ENCODE results near the gene KRTCAP2. TPM values are rescaled to one million over a fixed set of nuclear protein-coding genes. Genes with fewer than 3 reads are reported as not detected.
A peak's percentile ranks its signal among the peaks of the same experiment; 100 is the strongest.

Gene KRTCAP2
- total and polyA plus RNA-seq, 10 of the 15 experiments (the other 5 are each of a cell fraction or from before 2014, with no cell fraction given), result 61.3 to 238 (median 141) TPM

- TF ChIP-seq ZNF687 (IDR thresholded peaks at IDR 0.05) (no peak), MEF2A (IDR thresholded peaks at IDR 0.05; ENCODE audit: insufficient read depth, low read depth, low read length) (no peak), SUPT20H (IDR thresholded peaks at IDR 0.05; ENCODE audit: borderline replicate concordance, control insufficient read depth, low read depth, low read length) (no peak), ZNF274 (IDR thresholded peaks at IDR 0.05; ENCODE audit: insufficient read depth, insufficient read length) (no peak)
These were observed 52.9 kb downstream of the KRTCAP2 start (continued) for GRCh38 chr1:155120253-155120652.

MicroRNA genes within 50 kb of the gene (microRNA counts, 767-probe panel; counts per million panel counts)
- 1,585 counts per million, percentile 60 among the panel's probes with 10 or more counts for microRNA hsa-miR-92b-3p

Small RNA genes within 50 kb of the gene (small RNA-seq; reads per million reads assigned to genes)
- gene HMGN2P18 (not detected), gene RF00019 (not detected)

Other genes with a start within 250 kb of the KRTCAP2 start
Only the 7 nearest of the 26 such genes appear.
- 0.05 TPM in 1 of 2 replicates, not detected in the other for gene EFNA1, start 45.4 kb downstream of the KRTCAP2 start, total RNA-seq (2014; rRNA removed)
- not detected in 2 replicates for gene EFNA1, start 45.4 kb downstream of the KRTCAP2 start, total RNA-seq (2014; rRNA removed; fragmentation: Illumina TruSeq; extraction: Trizol)
- gene EFNA1, start 45.4 kb downstream of the KRTCAP2 start, total RNA-seq (2021), result 0.28 TPM in 1 of 2 replicates, not detected in the other
- 4.6 and 7.5 TPM in 2 replicates for gene EFNA1, start 45.4 kb downstream of the KRTCAP2 start, polyA plus RNA-seq (2011; rRNA removed)
- 0.13 TPM in 1 of 2 replicates, not detected in the other for gene EFNA1, start 45.4 kb downstream of the KRTCAP2 start, polyA plus RNA-seq (2014; fragmentation: Illumina TruSeq; extraction: Trizol)
- gene EFNA1, start 45.4 kb downstream of the KRTCAP2 start, polyA plus RNA-seq (2014; fragmentation: Nextera tagmentation; extraction: Ambion mirVana), result under 1 TPM in 1 of 2 experiments, not detected in 1; 0.19 TPM
- not detected in 2 replicates for gene EFNA1, start 45.4 kb downstream of the KRTCAP2 start, polyA plus RNA-seq (2014; rRNA removed)
- under 1 TPM; 0.13 to 0.44 TPM for gene EFNA1, start 45.4 kb downstream of the KRTCAP2 start, polyA plus RNA-seq (2016; fragmentation: Nextera tagmentation; extraction: Ambion mirVana)
- gene SLC50A1, start 37.5 kb downstream of the KRTCAP2 start, total RNA-seq (2014; rRNA removed), result 46.9 and 52.3 TPM in 2 replicates
- 44.0 and 50.2 TPM in 2 replicates for gene SLC50A1, start 37.5 kb downstream of the KRTCAP2 start, total RNA-seq (2014; rRNA removed; fragmentation: Illumina TruSeq; extraction: Trizol)
- gene SLC50A1, start 37.5 kb downstream of the KRTCAP2 start, total RNA-seq (2021), result 32.5 and 38.3 TPM in 2 replicates
- 66.4 and 81.0 TPM in 2 replicates for gene SLC50A1, start 37.5 kb downstream of the KRTCAP2 start, polyA plus RNA-seq (2011; rRNA removed)
- 53.6 and 74.5 TPM in 2 replicates for gene SLC50A1, start 37.5 kb downstream of the KRTCAP2 start, polyA plus RNA-seq (2014; fragmentation: Illumina TruSeq; extraction: Trizol)
- 10 to 100 TPM; 70.8 to 85.6 TPM for gene SLC50A1, start 37.5 kb downstream of the KRTCAP2 start, polyA plus RNA-seq (2014; fragmentation: Nextera tagmentation; extraction: Ambion mirVana)
- 62.9 and 77.3 TPM in 2 replicates for gene SLC50A1, start 37.5 kb downstream of the KRTCAP2 start, polyA plus RNA-seq (2014; rRNA removed)
- gene SLC50A1, start 37.5 kb downstream of the KRTCAP2 start, polyA plus RNA-seq (2016; fragmentation: Nextera tagmentation; extraction: Ambion mirVana), result 10 to 100 TPM; 52.4 to 54.4 TPM
- 19.6 and 25.8 TPM in 2 replicates for gene DPM3, start 32.8 kb downstream of the KRTCAP2 start, total RNA-seq (2014; rRNA removed)
- gene DPM3, start 32.8 kb downstream of the KRTCAP2 start, total RNA-seq (2014; rRNA removed; fragmentation: Illumina TruSeq; extraction: Trizol), result 9.8 and 13.5 TPM in 2 replicates
- 53.1 and 56.1 TPM in 2 replicates for gene DPM3, start 32.8 kb downstream of the KRTCAP2 start, total RNA-seq (2021)
- gene DPM3, start 32.8 kb downstream of the KRTCAP2 start, polyA plus RNA-seq (2011; rRNA removed), result 12.9 and 20.0 TPM in 2 replicates
- gene DPM3, start 32.8 kb downstream of the KRTCAP2 start, polyA plus RNA-seq (2014; fragmentation: Illumina TruSeq; extraction: Trizol), result 6.0 TPM in 1 of 2 replicates, not detected in the other
- gene DPM3, start 32.8 kb downstream of the KRTCAP2 start, polyA plus RNA-seq (2014; fragmentation: Nextera tagmentation; extraction: Ambion mirVana), result 10 to 100 TPM in 1 of 2 experiments, 1 to 10 TPM in 1; 5.9 to 25.7 TPM
- gene DPM3, start 32.8 kb downstream of the KRTCAP2 start, polyA plus RNA-seq (2014; rRNA removed), result 78.7 and 93.1 TPM in 2 replicates
- 10 to 100 TPM; 42.4 to 48.1 TPM for gene DPM3, start 32.8 kb downstream of the KRTCAP2 start, polyA plus RNA-seq (2016; fragmentation: Nextera tagmentation; extraction: Ambion mirVana)
- gene TRIM46, start 545 bp upstream of the KRTCAP2 start, total RNA-seq (2014; rRNA removed), result 1.4 and 1.6 TPM in 2 replicates
- 0.69 and 0.89 TPM in 2 replicates for gene TRIM46, start 545 bp upstream of the KRTCAP2 start, total RNA-seq (2014; rRNA removed; fragmentation: Illumina TruSeq; extraction: Trizol)
- gene TRIM46, start 545 bp upstream of the KRTCAP2 start, total RNA-seq (2021), result 2.0 and 3.0 TPM in 2 replicates
- gene TRIM46, start 545 bp upstream of the KRTCAP2 start, polyA plus RNA-seq (2011; rRNA removed), result 0.65 and 0.90 TPM in 2 replicates
- 0.33 and 1.1 TPM in 2 replicates for gene TRIM46, start 545 bp upstream of the KRTCAP2 start, polyA plus RNA-seq (2014; fragmentation: Illumina TruSeq; extraction: Trizol)
- under 1 TPM; 0.08 to 0.20 TPM for gene TRIM46, start 545 bp upstream of the KRTCAP2 start, polyA plus RNA-seq (2014; fragmentation: Nextera tagmentation; extraction: Ambion mirVana)
- gene TRIM46, start 545 bp upstream of the KRTCAP2 start, polyA plus RNA-seq (2014; rRNA removed), result 3.1 and 4.2 TPM in 2 replicates
- gene TRIM46, start 545 bp upstream of the KRTCAP2 start, polyA plus RNA-seq (2016; fragmentation: Nextera tagmentation; extraction: Ambion mirVana), result 1 to 10 TPM in 1 of 2 experiments, under 1 TPM in 1; 0.91 to 1.0 TPM
- gene THBS3, start 34.6 kb upstream of the KRTCAP2 start, total RNA-seq (2014; rRNA removed), result 2.8 and 3.2 TPM in 2 replicates
- 1.3 and 1.9 TPM in 2 replicates for gene THBS3, start 34.6 kb upstream of the KRTCAP2 start, total RNA-seq (2014; rRNA removed; fragmentation: Illumina TruSeq; extraction: Trizol)
- gene THBS3, start 34.6 kb upstream of the KRTCAP2 start, total RNA-seq (2021), result 3.2 and 3.8 TPM in 2 replicates
- gene THBS3, start 34.6 kb upstream of the KRTCAP2 start, polyA plus RNA-seq (2011; rRNA removed), result 1.8 and 2.3 TPM in 2 replicates
- 1.8 and 2.0 TPM in 2 replicates for gene THBS3, start 34.6 kb upstream of the KRTCAP2 start, polyA plus RNA-seq (2014; fragmentation: Illumina TruSeq; extraction: Trizol)
- 1 to 10 TPM in 1 of 2 experiments, under 1 TPM in 1; 0.66 to 1.2 TPM for gene THBS3, start 34.6 kb upstream of the KRTCAP2 start, polyA plus RNA-seq (2014; fragmentation: Nextera tagmentation; extraction: Ambion mirVana)
- 3.1 and 3.6 TPM in 2 replicates for gene THBS3, start 34.6 kb upstream of the KRTCAP2 start, polyA plus RNA-seq (2014; rRNA removed)
- 1 to 10 TPM in 1 of 2 experiments, under 1 TPM in 1; 0.88 to 2.0 TPM for gene THBS3, start 34.6 kb upstream of the KRTCAP2 start, polyA plus RNA-seq (2016; fragmentation: Nextera tagmentation; extraction: Ambion mirVana)
- gene MTX1, start 35.4 kb upstream of the KRTCAP2 start, total RNA-seq (2014; rRNA removed), result 82.7 and 92.0 TPM in 2 replicates
- 34.3 and 36.3 TPM in 2 replicates for gene MTX1, start 35.4 kb upstream of the KRTCAP2 start, total RNA-seq (2014; rRNA removed; fragmentation: Illumina TruSeq; extraction: Trizol)
- gene MTX1, start 35.4 kb upstream of the KRTCAP2 start, total RNA-seq (2021), result 42.9 and 47.4 TPM in 2 replicates
- gene MTX1, start 35.4 kb upstream of the KRTCAP2 start, polyA plus RNA-seq (2011; rRNA removed), result 23.1 and 50.9 TPM in 2 replicates
- gene MTX1, start 35.4 kb upstream of the KRTCAP2 start, polyA plus RNA-seq (2014; fragmentation: Illumina TruSeq; extraction: Trizol), result 17.6 and 43.8 TPM in 2 replicates
- gene MTX1, start 35.4 kb upstream of the KRTCAP2 start, polyA plus RNA-seq (2014; fragmentation: Nextera tagmentation; extraction: Ambion mirVana), result 10 to 100 TPM; 15.8 to 25.5 TPM
- 66.8 and 78.1 TPM in 2 replicates for gene MTX1, start 35.4 kb upstream of the KRTCAP2 start, polyA plus RNA-seq (2014; rRNA removed)
- 10 to 100 TPM; 72.7 to 74.5 TPM for gene MTX1, start 35.4 kb upstream of the KRTCAP2 start, polyA plus RNA-seq (2016; fragmentation: Nextera tagmentation; extraction: Ambion mirVana)
- gene ENTREP3, start 82.2 kb upstream of the KRTCAP2 start, total RNA-seq (2014; rRNA removed), result 5.0 TPM in 2 replicates
- gene ENTREP3, start 82.2 kb upstream of the KRTCAP2 start, total RNA-seq (2014; rRNA removed; fragmentation: Illumina TruSeq; extraction: Trizol), result 1.6 and 1.7 TPM in 2 replicates
- 29.5 and 31.8 TPM in 2 replicates for gene ENTREP3, start 82.2 kb upstream of the KRTCAP2 start, total RNA-seq (2021)
- gene ENTREP3, start 82.2 kb upstream of the KRTCAP2 start, polyA plus RNA-seq (2011; rRNA removed), result 2.5 and 3.9 TPM in 2 replicates
- gene ENTREP3, start 82.2 kb upstream of the KRTCAP2 start, polyA plus RNA-seq (2014; fragmentation: Illumina TruSeq; extraction: Trizol), result 3.2 and 6.4 TPM in 2 replicates
- 1 to 10 TPM; 2.5 to 3.8 TPM for gene ENTREP3, start 82.2 kb upstream of the KRTCAP2 start, polyA plus RNA-seq (2014; fragmentation: Nextera tagmentation; extraction: Ambion mirVana)
- gene ENTREP3, start 82.2 kb upstream of the KRTCAP2 start, polyA plus RNA-seq (2014; rRNA removed), result 13.8 and 19.7 TPM in 2 replicates
- gene ENTREP3, start 82.2 kb upstream of the KRTCAP2 start, polyA plus RNA-seq (2016; fragmentation: Nextera tagmentation; extraction: Ambion mirVana), result 1 to 10 TPM; 2.8 to 3.7 TPM

Data from GM12878 (cell line).